Measurements from ENCODE around the gene NAB2.
A peak's percentile ranks its signal among the peaks of the same experiment; 100 is the strongest.

Gene NAB2

DNA sequence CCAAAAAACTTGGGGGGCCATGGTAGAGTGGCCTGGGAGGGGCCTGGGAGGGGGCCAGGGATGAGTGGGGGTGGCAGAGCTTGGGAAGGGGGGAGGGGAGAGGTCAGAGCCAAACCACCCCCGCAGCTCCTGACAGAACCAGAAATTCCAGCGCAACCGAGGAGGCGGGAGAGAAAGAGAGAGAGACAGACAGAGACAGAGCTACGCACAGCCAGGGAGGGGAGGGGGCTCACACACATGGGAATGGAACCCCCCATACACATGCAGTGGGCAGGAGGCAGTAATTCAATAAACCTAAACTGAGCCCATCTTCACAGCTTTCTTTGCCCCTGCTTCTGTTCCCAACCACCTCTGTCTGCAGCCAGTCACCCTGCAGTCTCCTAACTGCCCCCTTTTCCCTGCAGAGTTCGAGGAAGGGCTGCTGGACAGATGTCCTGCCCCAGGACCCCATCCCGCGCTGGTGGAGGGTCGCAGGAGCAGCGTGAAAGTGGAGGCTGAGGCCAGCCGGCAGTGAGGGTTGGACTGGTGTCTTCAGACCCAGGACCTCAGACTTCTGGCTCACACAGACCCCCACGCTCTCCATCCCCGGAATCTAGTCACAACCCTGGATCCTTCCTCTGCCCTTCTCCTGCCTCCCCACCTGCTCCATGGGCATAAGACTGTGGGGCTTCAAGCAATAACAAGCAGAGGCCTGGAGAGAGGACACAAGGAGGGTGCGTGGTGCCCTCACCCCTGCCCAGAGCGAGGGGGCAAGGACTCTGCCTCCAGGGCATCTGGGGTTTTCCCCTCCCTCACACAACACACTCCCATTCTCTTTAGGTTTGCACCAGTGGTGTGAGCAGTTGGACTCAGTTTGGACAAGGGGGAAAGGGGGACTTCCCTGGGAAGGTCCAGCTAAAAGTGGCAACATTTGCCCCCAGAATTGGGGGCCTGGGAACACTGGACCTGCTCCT lies 5.6 kb downstream of the NAB2 start:
- DNase-seq: no peak

DNA sequence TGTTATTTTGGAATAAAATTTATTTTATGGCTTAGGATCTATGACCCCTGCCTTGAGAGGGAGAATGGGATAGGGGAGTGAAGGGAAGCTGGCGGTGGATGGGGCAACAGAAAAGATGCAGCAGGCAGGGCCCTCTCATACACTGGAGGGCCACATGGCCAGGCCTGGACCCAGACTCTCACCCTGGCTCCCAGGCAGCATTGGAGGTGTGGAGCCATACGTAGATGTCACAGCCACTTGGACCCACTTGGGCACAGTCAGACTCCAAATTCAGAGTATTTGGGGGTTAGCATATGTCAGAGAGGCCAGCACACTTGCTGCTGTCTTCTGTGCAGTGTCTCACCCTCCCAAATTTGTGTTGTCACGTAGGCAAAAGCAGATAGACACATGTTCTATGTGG lies 6.5 kb downstream of the NAB2 start:
- DNase-seq: no peak

DNA sequence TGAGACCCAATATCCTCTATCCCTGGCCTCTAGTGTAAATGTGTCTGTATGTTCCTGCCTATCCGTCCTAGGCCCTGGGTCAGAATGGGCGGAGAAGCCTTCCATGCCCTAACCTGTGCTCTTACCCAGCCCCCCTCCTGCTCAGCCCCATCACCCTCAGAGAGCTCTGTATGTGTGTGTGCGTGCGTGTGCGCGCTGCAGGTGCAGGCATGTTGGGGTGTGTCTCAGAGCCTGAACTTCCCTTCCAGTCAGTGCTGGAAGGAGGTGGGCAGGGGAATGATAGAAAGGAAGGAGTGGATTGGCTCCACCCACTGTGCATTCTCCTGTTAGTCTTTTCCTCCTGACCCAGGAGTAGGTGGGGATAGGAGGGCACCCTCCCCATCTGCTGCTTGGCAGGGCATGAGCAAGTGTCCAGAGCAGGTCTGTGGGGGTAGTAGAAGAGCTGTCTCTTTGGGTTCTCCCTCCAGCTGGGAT lies 7.2 kb downstream of the NAB2 start:
- DNase-seq: no peak

DNA sequence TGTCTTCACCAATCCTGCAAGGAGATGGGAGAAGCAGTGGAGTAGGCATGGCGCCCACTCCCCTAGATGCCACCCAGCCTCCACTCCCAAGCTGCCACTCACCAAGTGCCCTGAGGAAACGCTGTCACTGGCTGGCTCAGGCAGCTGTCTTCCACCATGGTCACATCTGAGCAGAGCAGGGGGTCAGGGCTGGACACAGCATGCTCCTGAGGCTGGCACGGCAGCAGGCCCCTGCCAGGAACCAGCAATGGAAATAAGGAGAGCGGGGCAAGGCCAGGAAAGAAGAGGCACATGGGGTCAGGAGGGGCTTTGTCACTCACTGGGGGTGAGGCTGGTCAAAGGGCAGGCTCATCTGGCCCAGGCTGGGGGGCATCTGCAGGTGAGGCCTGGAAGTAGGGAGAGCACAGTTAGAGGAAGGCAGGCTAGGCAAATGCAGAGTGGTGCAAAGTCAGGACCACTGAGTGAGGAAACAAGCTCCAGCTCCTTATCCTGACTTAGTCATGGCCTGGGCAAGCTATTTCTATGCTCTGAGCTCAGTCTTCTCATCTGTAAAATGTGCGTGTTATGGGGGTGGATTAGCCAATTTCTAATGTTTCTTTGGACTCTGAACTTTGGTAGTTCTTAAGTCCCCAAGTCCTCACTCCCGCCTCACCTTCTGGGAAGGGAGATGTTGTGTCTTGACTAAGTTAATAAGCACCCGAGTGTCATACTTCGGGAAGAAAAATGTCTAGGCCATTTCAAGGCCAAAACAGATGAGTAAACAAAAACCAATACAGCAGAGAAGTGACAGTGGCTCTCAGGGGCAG lies 8.0 kb downstream of the NAB2 start:
- DNase-seq: no peak

DNA sequence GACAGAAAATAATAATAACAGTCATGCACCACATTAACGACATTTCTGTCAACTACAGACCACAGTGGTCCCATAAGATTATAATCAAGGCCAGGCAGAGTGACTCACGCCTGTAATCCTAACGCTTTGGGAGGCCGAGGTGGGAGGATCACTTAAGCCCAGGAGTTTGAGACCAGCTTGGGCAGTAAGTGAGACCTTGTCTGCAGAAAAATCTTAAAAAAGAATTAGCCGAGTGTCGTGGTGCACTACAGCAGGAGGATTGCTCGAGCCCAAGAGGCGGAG lies 8.6 kb downstream of the NAB2 start:
- no peak for DNase-seq

DNA sequence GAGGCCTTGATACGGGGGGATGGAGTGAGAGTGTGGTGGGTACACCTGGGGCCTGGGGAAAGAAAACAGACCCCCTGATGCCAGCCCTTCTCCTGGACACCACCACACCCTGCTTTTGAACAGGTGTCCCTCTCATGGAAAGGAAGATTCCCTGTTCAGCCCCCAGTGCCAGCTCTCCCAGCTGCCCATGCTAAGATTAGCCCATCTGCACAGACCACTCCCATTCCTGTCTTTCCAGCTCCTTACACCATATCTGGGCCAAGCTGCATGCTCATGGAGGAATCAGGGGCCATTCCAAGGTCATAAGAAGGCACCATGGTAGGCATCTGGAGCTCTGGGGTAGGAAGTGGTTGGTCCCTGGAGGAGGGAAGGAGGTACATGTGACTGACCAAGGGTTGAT lies 9.6 kb downstream of the NAB2 start:
- no peak for DNase-seq

DNA sequence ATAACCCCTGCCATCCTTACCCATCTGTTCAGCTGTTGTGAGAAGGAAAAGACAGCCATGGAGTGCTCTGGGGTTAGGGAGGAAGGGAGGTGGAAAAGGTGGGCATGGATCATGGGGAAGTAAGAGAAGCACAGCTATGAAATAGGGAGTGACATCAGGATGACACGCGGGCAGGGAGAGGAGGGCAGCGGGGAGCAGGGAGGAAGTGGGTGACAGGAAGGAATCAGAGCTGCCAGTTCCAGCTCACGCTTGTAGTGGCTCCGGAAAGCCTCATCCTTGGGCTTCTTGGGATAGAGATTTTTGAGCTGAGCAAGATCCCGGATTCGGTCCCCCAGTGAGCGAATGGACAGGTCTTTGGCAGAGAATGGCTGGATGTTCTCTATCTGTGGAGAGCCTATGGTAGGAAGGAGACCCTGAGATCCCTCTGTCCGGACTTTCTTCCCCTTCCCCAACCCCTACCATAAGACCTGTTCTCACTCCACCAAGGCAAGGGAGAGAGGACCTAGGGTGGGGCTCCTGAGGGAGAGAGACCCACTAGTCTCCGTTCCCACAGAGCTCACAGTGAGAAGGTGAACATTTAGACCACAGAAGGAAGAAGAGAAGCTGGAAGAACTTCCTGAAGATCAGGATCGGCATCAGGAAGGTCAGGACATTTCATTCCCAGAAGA lies 10.3 kb downstream of the NAB2 start:
- DNase-seq: no peak

DNA sequence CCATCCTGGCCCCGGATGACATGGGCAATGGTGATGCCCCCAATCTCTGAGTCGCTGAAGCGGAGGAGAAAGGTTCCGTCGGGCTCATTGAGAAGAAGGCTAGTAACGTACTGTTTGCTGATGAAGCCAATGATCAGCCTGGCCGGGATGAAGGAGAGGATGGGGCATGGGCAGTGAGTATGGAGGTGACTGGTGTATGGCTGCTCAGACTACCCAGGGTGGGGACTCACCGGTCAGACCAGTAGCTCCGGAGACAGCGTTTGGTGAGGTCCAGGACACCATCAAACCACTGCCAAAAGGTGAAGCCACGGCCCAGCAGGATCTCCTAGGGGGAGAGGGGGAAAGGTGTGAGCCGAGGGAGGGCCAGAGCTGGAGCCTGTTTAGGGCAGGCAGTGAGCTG lies 10.9 kb downstream of the NAB2 start:
- DNase-seq: no peak

DNA sequence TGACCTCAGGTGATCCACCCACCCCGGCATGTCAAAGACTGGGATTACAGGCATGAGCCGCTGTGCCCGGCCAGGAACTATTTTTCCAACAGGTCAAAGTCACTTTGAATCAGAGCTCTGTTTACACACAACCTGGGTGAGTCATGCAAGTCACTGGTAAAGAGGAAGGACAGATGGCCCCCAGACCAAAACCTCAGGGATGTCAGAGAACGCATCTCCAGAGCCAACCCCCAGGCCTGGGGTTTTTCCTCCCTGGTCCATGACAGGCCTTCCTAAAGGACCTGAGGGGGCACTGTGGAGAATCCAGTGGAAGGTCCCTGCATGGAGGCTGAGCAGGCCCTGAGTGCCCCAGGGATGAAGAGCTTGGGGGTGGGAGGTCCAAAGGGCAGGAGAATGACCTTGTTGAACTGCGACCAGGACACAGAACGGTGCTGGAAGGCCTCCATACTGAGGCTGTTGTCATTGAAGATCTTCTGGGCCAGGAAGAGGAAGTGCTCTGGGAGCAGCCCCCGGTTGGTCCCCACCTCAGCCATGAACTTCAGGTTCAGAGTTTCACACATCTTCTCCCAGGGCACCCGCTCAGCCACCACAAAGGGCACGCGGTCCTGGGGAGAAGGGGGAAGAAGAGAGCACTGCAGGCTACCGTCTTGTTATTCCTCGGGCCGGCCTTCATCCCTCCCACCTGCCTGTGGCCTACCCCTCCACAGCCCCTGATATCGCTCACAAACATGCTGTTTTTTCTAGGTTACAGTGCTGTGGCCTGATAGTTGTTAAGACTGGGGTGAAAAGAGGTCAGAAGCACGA lies 13.2 kb downstream of the NAB2 start:
- DNase-seq: no peak

DNA sequence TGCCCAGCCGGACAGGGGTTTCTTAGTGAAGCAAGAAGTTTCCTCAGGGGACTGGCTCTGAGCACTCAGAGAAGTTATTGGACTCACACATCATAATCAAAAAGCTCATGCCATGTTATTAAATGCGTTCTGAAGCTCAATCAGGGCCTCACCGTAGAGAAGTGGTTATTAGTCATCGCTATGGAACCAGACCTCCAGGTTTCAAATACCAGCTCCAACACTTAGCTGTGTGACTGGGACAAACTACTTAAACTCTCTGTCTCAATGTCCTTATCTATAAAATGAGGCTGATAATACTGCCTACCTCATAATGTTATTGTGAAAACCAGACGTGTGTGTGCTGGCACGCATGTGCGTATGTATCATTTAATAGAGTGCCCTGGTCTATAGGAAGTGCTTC lies 14.9 kb downstream of the NAB2 start:
- no peak for DNase-seq

DNA sequence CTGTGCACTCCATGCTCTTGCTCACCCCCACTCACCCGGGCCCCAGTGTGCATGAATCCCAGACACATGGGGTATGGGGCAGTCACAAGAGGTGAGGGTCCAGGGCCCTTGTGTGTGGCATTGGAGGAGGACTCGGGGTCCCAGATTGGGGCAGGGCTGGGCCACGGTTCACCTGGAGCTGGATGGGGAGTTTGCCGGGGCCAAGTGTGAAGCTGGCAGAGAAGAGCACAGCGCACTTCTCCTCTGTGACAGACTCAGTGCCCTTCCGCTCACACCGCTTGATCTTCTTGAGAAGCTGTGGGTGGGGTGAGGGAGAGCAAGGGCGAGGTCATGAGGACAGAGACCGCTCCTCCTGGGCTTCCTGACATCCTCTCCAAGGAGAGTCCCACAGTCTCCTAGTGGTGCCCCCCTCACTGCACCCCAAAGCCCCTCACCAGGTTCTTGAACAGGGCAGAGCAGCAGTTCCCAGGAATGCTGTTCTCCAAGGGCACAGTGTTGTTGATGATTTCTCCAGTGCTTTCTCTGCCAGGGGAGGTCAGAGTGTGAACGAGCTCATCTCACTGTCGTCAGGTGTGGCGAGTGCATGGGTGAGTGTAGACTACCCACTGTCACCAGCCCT lies 15.5 kb downstream of the NAB2 start:
- no peak for DNase-seq

DNA sequence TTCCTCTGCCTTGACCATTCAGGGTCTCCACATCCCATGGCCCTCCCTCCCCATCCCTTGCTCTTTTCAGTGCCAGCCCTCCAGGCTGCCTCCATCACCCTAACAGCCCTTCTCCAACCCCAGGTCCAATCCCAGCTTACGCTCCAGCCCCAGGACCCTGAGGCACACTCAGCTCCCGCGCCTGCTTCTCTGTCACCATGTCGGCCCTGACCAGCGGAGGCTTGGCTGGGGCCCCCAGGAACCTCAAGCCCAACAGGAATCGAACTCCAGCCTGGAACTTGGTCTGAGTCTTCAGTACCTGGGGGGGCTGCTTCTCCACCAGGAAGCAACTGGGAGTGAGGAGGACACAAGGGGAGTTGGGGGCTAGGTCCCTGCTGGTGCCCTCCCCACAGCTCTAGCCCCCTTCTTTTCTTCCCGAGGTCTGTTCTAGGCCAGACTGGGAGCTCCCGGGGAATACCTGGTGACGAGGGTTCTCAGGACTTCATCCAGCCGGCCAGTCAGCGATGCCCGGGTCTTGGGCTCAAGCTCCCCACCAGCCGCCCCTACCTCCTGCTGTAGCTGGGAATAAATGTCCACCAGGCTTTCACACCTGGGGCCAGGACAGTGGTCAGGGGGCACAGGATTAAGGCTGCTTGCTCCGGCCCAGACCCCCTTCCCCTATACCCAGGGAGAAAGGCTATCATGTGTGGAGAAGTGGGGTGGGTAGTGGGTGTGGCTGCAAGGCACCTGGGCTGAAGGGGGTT lies 16.3 kb downstream of the NAB2 start:
- no peak for DNase-seq

DNA sequence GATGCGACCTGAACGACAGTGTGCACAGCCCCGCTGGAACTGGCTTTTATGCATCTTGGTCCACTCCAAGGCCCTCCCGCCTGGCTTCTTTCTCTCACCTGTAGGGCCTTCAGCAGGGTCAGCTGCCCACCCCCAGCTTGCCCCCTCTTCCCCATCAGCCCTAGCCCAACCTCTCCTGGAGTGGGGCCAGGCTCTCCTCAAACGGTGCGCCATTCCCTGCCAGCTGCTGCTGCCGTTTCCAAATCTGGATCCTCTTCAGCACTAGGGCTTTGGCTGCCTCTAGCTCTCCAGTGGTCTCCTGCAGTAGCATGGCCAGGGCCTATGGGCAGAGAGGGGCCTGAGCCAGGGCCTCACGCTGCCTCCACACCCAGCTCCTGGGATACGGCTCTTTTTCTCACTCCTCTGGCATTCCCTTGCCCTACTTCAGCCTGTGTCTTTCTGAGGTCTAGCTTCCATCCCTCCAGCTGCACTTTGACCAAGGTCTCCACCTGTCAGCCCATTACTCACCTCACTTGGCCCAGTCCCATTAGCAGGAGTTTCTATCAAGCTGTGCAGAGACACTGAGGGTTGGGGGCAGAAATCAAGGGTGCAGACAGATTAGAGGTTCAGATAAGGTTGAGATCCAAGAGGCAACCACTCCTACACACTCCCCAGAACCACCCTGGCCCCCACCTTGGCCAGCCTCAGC lies 17.3 kb downstream of the NAB2 start:
- DNase-seq: no peak

DNA sequence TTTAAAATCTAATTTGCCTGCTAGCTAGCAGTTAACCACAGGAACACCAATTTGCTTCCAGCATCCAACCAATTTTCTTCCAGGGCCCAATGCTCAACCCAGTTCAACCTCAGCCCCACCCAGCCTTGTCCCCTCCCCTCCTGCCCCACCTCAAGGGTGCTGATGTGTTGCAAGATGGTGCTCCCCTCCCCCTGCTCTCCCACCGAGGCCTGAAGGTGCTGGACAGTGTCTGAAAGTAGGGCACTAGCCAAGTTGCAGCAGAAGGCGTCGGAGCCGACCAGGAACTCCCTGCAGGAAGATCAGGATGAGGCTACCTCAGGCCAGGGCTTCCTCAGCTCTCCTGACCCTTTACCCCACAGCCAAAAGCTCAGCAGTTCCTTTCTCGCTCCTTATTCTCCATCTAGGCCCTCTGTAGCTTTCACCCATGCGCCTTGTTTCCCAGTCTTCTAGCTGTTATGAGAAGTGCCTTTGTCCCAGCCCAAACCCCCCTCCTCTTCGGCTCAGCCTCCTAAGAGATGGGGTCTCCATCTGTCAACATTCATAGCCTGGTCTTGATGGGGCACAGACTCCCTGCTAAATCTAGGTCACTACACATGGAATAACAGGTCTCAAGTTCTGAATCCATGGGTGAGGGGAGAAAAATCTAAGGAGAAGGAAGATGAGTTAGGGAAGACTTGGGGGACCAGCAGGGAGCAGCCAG lies 18.7 kb downstream of the NAB2 start:
- DNase-seq: no peak

DNA sequence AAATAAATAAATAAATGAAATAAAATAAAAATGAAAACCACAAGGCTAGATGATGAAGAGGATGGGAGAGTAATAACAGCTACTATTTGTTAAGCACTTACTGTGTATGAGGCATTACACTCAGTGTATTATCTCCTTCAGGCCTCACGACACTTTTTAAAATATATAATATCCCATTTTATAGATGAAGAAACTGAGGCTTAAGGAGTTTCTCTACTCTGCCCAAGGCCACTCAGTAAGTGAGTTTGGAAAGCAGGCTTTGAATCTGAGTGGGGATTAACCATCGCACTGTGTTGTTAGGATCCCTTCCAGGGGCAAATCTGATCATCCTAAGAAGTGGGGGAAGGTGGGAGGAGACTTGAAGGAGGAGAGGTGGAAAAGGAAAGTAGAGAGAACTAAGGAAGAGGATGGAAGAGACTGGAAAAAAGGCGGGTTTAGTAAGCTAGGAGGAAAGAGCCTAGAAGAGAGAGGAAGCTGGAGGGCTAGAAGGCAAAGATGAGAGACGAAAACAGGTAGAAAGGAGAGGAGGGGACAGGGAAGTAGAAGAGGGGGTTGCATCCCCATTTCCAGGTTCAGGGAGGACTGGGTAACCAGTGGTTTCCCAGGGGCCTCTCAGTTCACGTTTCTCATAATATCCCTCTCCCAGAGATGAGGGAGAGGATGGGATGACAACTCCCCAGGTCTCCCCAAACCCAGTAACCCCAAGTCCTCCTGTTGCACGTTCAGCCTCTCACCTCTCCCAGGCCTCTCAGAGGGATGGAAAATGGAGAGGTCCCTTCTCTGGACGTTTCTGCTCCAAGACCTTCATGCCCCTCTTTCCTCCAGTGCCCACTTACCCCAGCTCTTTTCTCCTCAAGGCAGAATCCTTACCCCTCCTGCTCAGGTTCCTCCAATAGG lies 20.5 kb downstream of the NAB2 start:
- no peak for DNase-seq

DNA sequence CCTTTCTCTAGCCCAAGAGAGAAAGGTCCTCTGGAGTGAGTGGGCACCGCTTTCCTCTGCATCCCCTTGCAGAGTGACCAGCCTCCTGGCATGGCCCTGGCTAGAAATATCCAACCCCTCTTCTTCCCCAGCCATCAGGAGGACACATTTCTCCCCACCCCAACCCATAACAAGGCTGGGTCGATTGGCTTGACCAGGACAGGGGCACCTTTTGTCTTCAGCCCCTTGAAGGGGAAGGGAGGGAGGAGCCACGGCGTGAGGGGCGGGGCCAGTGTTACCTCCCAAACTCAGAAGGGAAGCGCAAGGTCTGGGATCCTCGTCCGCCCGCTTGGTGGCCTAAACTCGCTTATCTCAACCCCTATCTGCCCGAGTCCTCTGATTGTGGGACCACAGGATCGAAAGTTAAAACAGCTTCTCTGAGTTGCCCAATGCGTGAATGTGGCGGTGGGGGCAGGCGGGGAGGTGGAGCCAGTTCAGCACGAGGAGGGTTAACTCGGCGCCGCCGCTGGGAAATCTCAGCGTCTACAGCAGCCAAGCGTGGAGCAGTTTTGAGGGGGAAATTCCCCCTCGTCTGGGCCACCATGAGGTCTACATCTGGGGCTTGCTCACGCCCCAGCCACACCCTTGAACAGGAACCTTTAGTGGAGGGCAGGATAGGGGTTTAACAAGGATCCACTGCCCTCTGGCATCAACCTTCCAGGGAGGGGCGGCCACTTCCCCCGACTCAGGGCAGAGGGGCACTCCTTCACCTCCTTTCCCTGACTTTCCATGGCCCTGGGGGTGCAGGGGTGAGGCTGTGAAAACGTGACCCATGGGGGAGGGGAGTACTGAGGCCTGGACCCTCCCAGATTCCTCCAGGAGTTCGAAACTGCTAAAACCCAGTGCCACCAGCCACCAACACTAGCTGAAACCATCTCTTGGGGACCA lies 21.5 kb downstream of the NAB2 start:
- peak; percentile 86 for DNase-seq

DNA sequence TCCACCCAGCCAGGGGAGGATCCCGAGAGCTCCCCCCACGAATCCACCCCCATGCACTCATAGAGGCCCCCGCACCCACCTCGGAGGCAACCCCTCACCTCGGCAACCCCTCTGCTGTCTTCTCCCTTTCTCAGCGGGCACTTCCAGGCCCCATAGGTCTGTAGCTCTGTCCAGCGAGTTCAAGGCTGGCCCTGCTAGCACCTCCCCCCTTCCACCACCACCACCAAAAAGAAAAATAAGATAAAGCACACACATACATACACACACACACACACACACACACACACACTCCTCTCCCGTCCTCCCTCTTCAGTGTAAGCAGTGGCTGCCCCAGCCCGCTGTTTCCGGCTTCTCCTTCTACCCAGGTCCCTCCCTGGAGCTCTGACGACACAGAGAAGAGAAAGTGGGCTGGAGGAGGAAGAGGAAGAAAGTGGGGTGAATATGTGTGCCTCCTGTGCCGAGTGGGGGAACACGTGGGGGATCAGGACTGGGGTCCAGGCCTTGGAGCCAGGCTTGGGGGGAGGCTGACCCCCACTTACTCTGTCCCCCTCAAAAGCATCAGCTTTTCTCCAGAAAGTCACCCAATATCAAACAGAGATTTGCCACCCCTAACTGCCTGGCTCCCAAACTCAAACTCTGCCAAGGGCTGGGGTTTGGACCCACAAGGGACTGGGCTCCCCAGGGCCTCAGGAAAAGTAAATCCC lies 22.3 kb downstream of the NAB2 start, which contains the start of gene STAT6:
TSS of gene STAT6 (minus strand) at position 332 of the 704 bp plus-strand sequence. CDS start 3,084 bp downstream, outside the sequence.
- DNase-seq: peak; percentile 93
